HCT116 (cell line): ENCODE data around the gene CTBP2. TPM values are rescaled to one million over a fixed set of nuclear protein-coding genes. Genes with fewer than 3 reads are reported as not detected.

Experiments
- ATAC-seq: fragments of 200-7000 bp; cut with Tn5 transposase; 2 replicates; pipeline ENCODE4 v1.9.1; 2020; ENCODE audit warnings: mild to moderate bottlenecking, moderate library complexity
- BruUV-seq: library from RNA; stranded (reverse); fragments of 400-500 nt; replicated peaks from 2 replicates; lab custom pipeline; 2021; lab: Mats Ljungman, UMichigan
- CTCF ChIA-PET: fragments of 300-600 bp; sonication (Branson Sonifier 250); formaldehyde crosslinking; loops from one replicate; lab custom pipeline; 2021; ENCODE audit warnings: antibody characterized with exemption; lab: Charles Lee
- POLR2A ChIA-PET: fragments of 300-600, 350-600 bp; sonication (Branson Sonifier 250); formaldehyde crosslinking; loops from one replicate; lab custom pipeline; 2021; ENCODE audit warnings: antibody characterized with exemption; lab: Charles Lee
- RAD21 ChIA-PET, 2 experiments: fragments of 300-600 bp; sonication (Branson Sonifier 250); formaldehyde crosslinking; loops; one replicate each; lab custom pipeline; 2023; ENCODE audit warnings: low total read pairs in 2 of 2; ENCODE audit not compliant: uncharacterized antibody in 2 of 2, unreplicated experiment in 2 of 2, low non-redundant PET in 1 of 2; lab: Charles Lee
- DNase-seq: peaks from one replicate; pipeline ENCODE4 v3.0.0-alpha.2; 2010; ENCODE audit warnings: low read depth, low spot score
- H2AFZ ChIP-seq: fragments of 200-600 bp; shearing (Covaris generic), sonication (generic); 2 replicates; pipeline ENCODE4 v1.6.1; 2017; ENCODE audit warnings: low read depth, mixed run types, mixed read lengths, antibody characterized with exemption, low read length; ENCODE audit not compliant: poor library complexity, severe bottlenecking
- H3K27ac ChIP-seq: 2 replicates; pipeline ENCODE4 v1.5.1; 2012; ENCODE audit warnings: low read depth, low read length
- H3K27me3 ChIP-seq: fragments of 200-600 bp; sonication (generic); 2 replicates; pipeline ENCODE4 v1.6.1; 2016; ENCODE audit warnings: mixed run types, low read length, mixed read lengths; ENCODE audit not compliant: insufficient read depth
- H3K36me3 ChIP-seq, 2 experiments: fragments of 200-500 bp in 1 of 2; fragments of 200-600 bp in 1 of 2; sonication (Bioruptor generic) in 1 of 2; sonication (generic) in 1 of 2; 2 replicates each; pipeline versions ENCODE4 v1.5.1 to v1.6.1; 2014 to 2016; ENCODE audit warnings: low read length in 2 of 2, inconsistent platforms in 1 of 2, mixed read lengths in 1 of 2, mixed run types in 1 of 2; ENCODE audit not compliant: insufficient read depth in 2 of 2, control insufficient read depth in 1 of 2
- H3K4me1 ChIP-seq, 2 experiments: fragments of 200-600 bp in 1 of 2; sonication (generic) in 1 of 2; 2 replicates each; pipeline versions ENCODE4 v1.5.1 to v1.6.1; 2012 to 2017; ENCODE audit warnings: low read length in 2 of 2, inconsistent platforms in 1 of 2, mild to moderate bottlenecking in 1 of 2, mixed read lengths in 1 of 2, mixed run types in 1 of 2, moderate library complexity in 1 of 2; ENCODE audit not compliant: insufficient read depth in 2 of 2, control insufficient read depth in 1 of 2
- H3K4me2 ChIP-seq: fragments of 200-600 bp; sonication (generic); 2 replicates; pipeline ENCODE4 v1.6.1; 2017; ENCODE audit warnings: mixed run types, low read length, mixed read lengths
- H3K4me3 ChIP-seq, 2 experiments: fragments of 200-600 bp in 1 of 2; sonication (generic) in 1 of 2; replicated peaks in 1 of 2; 2 replicates each; pipeline ENCODE4 v1.5.1; 2011 to 2016; ENCODE audit warnings: low read length in 2 of 2, control low read depth in 1 of 2, low read depth in 1 of 2, mild to moderate bottlenecking in 1 of 2, mixed read lengths in 1 of 2, mixed run types in 1 of 2
- H3K79me2 ChIP-seq: fragments of 200-600 bp; sonication (generic); 2 replicates; pipeline ENCODE4 v1.6.1; 2017; ENCODE audit warnings: mild to moderate bottlenecking, mixed run types, low read length, moderate library complexity, mixed read lengths; ENCODE audit not compliant: insufficient read depth
- H3K9ac ChIP-seq: fragments of 200-600 bp; sonication (generic); 2 replicates; pipeline ENCODE4 v1.6.1; 2016; ENCODE audit warnings: low read length, mixed read lengths
- H3K9me2 ChIP-seq: fragments of 200-600 bp; sonication (generic), shearing (Covaris generic); 2 replicates; pipeline ENCODE4 v1.6.1; 2017; ENCODE audit warnings: mixed run types, mild to moderate bottlenecking, moderate library complexity; ENCODE audit not compliant: insufficient read depth
- H3K9me3 ChIP-seq, 2 experiments: fragments of 200-500 bp in 1 of 2; fragments of 200-600 bp in 1 of 2; sonication (Bioruptor generic) in 1 of 2; sonication (generic) in 1 of 2; 2 replicates each; pipeline ENCODE4 v1.6.1; 2014 to 2017; ENCODE audit warnings: low read length in 2 of 2, mixed read lengths in 2 of 2, inconsistent platforms in 1 of 2, low read depth in 1 of 2, mild to moderate bottlenecking in 1 of 2, mixed run types in 1 of 2, moderate library complexity in 1 of 2; ENCODE audit not compliant: control insufficient read depth in 1 of 2, insufficient read depth in 1 of 2
- H4K20me1 ChIP-seq: fragments of 200-600 bp; sonication (generic), shearing (Covaris generic); 2 replicates; pipeline ENCODE4 v1.6.1; 2017; ENCODE audit warnings: mixed run types, mild to moderate bottlenecking, moderate library complexity; ENCODE audit not compliant: insufficient read depth
- EZH2 ChIP-seq: fragments of 200-600 bp; sonication (generic); IDR thresholded peaks from 2 replicates; pipeline ENCODE4 v1.6.1; 2017; ENCODE audit warnings: antibody characterized with exemption, mixed run types
- EZH2phosphoT487 ChIP-seq: fragments of 200-600 bp; IDR thresholded peaks from 2 replicates; pipeline ENCODE4 v1.6.1; 2018; ENCODE audit warnings: antibody characterized with exemption, borderline replicate concordance
- POLR2AphosphoS5 ChIP-seq: IDR thresholded peaks from 2 replicates; pipeline ENCODE4 v1.6.1; 2011; ENCODE audit warnings: mild to moderate bottlenecking, low read depth, low read length, moderate library complexity
- SIN3A ChIP-seq: IDR thresholded peaks from 2 replicates; pipeline ENCODE4 v1.6.1; 2012; ENCODE audit warnings: low read depth
- SP1 ChIP-seq: IDR thresholded peaks from 2 replicates; pipeline ENCODE4 v1.6.1; 2012; ENCODE audit warnings: low read depth
- SRF ChIP-seq: IDR thresholded peaks from 2 replicates; pipeline ENCODE4 v1.6.1; 2012; ENCODE audit warnings: low read depth
- TCF7L2 ChIP-seq: IDR thresholded peaks from 2 replicates; pipeline ENCODE4 v1.7.0; 2011; ENCODE audit warnings: borderline replicate concordance, inconsistent platforms; ENCODE audit not compliant: insufficient read depth, insufficient read length; ENCODE audit errors: extremely low read depth
- ZBTB33 ChIP-seq: IDR thresholded peaks from 2 replicates; pipeline ENCODE4 v1.6.1; 2011; ENCODE audit warnings: mild to moderate bottlenecking, low read length, moderate library complexity; ENCODE audit not compliant: insufficient replicate concordance; ENCODE audit errors: extremely low read depth
- ZFX ChIP-seq: fragments of 450-650 bp; IDR thresholded peaks from 2 replicates; pipeline ENCODE4 v1.6.1; 2017
- ZNF274 ChIP-seq: fragments of 200-500 bp; sonication (Bioruptor generic); IDR thresholded peaks from 2 replicates; pipeline ENCODE4 v1.6.1; 2014; ENCODE audit warnings: mild to moderate bottlenecking, low read depth, low read length, inconsistent platforms
- intact Hi-C: fragments of 100-400 bp; cut with micrococcal nuclease; formaldehyde crosslinking; loops from 2 replicates; pipeline ENCODE4 v1.10.0; 2022
- total RNA-seq: library from RNA; stranded (reverse); gene quantifications from one replicate; pipeline ENCODE4 v1.2.1, GENCODE V29; 2021; ENCODE audit not compliant: unreplicated experiment

The CTBP2 gene
- total RNA-seq, 1 experiment from 2014 or later: 144 TPM

DNA sequence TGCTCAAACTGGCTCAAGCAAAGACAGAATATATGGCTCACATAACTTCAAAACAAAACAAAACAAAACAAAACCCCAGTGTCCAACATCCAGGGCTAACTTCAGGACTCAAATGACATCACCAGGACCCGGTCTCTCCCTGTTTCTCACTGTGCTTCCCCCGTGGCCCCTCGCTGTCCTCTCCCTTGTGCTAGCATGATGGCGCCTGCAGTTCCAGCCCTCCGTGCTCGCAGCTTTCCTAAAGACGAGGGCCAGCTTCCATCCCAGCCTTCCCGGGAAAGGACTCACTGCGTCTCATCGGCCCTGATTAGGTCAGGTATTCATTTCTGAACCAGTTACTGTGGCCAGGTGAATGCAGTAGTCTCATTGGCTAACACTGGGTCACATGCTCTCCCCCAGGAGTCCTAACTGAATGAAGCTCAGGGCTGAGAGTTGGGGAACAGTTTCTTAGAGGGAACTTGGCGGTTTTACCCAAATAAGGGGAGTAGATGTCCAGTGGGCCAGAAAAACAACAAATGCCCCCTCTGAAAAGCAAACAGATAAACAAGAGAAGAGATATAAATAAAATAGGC is 33.0 kb upstream of the CTBP2 start:
- ChIA-PET CTCF (no interaction called here), POLR2A (no interaction called here), RAD21 (no interaction called here)
- no peaks in the 10 kb centered on the region for H3K4me1 ChIP-seq
- no peak overlapping the region for H3K9ac ChIP-seq
- no peaks in the 10 kb centered on the region for H3K36me3 ChIP-seq
- DNase-seq (no peak), ATAC-seq (peak; percentile 88)
- H3K27me3 ChIP-seq: no peaks in the 10 kb centered on the region
- no peaks in the 10 kb centered on the region for H3K9me2 ChIP-seq
- no peaks in the 10 kb centered on the region for H4K20me1 ChIP-seq
- no peak overlapping the region for H3K4me3 ChIP-seq
- peak overlapping the region; percentile 5 for H2AFZ ChIP-seq
- no peaks in the 10 kb centered on the region for H3K9me3 ChIP-seq
- no peak overlapping the region for H3K27ac ChIP-seq
- intact Hi-C loops: no loop called here
- H3K4me2 ChIP-seq: no peak overlapping the region
- BruUV-seq: no TSS peak
- no peaks in the 10 kb centered on the region for H3K79me2 ChIP-seq
- no peak for TF ChIP-seq ZBTB33
- TF ChIP-seq SIN3A: no peak
- no peak for TF ChIP-seq EZH2phosphoT487
- no peak for TF ChIP-seq POLR2AphosphoS5
- TF ChIP-seq ZFX: no peak
- no peak for TF ChIP-seq EZH2
- no peak for TF ChIP-seq SRF
- no peak for TF ChIP-seq ZNF274
- TF ChIP-seq TCF7L2: no peak
- no peak for TF ChIP-seq SP1
